Activated CD8-positive, alpha-beta memory T cell treated with anti-CD3 and anti-CD28 coated beads, Interleukin-2, amount 50 U/mL, for 1 hour (primary cell): ENCODE data around the gene GATAD1.
"Not testable (repeated sequence)": the region's sequence is repeated elsewhere in the genome, so short reads cannot be mapped to it uniquely, and the experiment has no call there.

ENCODE experiments used
- DNase-seq: peaks from one replicate; pipeline ENCODE4 v3.0.0-alpha.2; 2020; ENCODE audit errors: extremely low read depth

The GATAD1 gene

GRCh38 chr7:92447345-92448204, at the start of gene GATAD1:
GATAD1 (plus strand) TSS chr7:92447482; CDS start chr7:92447730, 248 bp downstream.
- DNase-seq: no peak

- DNase-seq: no peak
These were observed 49.7 kb upstream of the GATAD1 start for GRCh38 chr7:92397542-92397941.

GRCh38 chr7:92400013-92400412, 47.3 kb upstream of the GATAD1 start:
- DNase-seq: no peak

GRCh38 chr7:92402920-92403759, 44.1 kb upstream of the GATAD1 start:
- no peak for DNase-seq

- DNase-seq: no peak
These were observed 43.6 kb upstream of the GATAD1 start for GRCh38 chr7:92403760-92404074.

- no peak for DNase-seq
These were observed 43.1 kb upstream of the GATAD1 start for GRCh38 chr7:92404170-92404614.

- no peak for DNase-seq
These were observed 37.9 kb upstream of the GATAD1 start for GRCh38 chr7:92409357-92409756.

GRCh38 chr7:92410162-92410561, 37.1 kb upstream of the GATAD1 start:
- DNase-seq: not testable (repeated sequence)

- no peak for DNase-seq
These were observed 34.5 kb upstream of the GATAD1 start for GRCh38 chr7:92412745-92413144.

- DNase-seq: no peak
These were observed 33.7 kb upstream of the GATAD1 start for GRCh38 chr7:92413550-92413949.

GRCh38 chr7:92415225-92415624, 32.1 kb upstream of the GATAD1 start:
- no peak for DNase-seq

- DNase-seq: no peak
These were observed 29.4 kb upstream of the GATAD1 start for GRCh38 chr7:92417913-92418312.

GRCh38 chr7:92421676-92422435, 25.4 kb upstream of the GATAD1 start:
- DNase-seq: no peak

- no peak for DNase-seq
These were observed 24.4 kb upstream of the GATAD1 start for GRCh38 chr7:92422926-92423325.

GRCh38 chr7:92423710-92424131, 23.6 kb upstream of the GATAD1 start:
- DNase-seq: no peak

GRCh38 chr7:92425311-92425947, 21.9 kb upstream of the GATAD1 start:
- no peak for DNase-seq

- DNase-seq: no peak
These were observed 20.1 kb upstream of the GATAD1 start for GRCh38 chr7:92427193-92427592.

GRCh38 chr7:92432299-92432946, 14.9 kb upstream of the GATAD1 start:
- no peak for DNase-seq

- no peak for DNase-seq
These were observed 14.3 kb upstream of the GATAD1 start for GRCh38 chr7:92433019-92433418.

GRCh38 chr7:92435542-92435941, 11.7 kb upstream of the GATAD1 start:
- DNase-seq: no peak
